ENCODE results near the gene SLC25A5.
"Not testable (repeated sequence)": the region's sequence is repeated elsewhere in the genome, so short reads cannot be mapped to it uniquely, and the experiment has no call there.

SLC25A5 gene

DNA sequence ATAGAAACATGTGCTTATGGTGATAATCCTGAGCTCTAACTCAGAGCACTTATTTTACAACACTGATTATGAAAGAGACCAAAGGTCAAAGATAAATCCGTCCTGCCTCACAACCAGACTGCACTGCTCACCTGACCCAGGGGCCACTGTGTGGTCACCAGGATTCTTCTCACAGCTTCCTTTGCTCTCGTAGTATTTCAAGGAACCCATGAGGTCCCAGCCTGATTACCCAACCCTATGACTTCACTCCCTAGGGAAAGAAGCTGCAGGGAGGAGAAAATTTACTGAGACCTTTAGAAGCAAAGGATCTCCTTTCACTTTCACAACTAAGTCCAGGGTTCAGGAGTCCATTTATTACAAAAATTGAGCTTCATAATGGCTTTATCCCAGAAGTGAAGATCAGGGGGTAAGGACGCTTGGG, 9.6 kb downstream of the SLC25A5 start:
- DNase-seq (ENCODE audit: low spot score): no peak

DNA sequence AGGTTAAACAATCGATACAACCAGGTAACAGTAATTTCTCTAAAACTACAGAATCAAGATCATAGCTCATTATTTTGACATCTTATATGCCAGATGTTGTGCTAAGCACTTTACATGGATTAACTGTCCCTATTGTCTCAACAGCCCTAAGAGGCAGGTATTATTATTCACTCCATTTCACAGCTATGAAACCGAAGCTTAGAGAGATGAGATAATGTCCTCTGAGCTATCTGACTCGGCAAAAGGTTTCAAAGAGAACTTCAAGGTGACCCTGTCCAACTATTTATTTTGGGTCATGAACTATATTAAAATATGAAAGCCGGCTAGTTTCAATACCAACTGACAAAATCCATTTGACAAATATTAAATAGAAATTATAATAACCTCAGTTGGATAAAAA, 10.3 kb downstream of the SLC25A5 start:
- no peak for DNase-seq (ENCODE audit: low spot score)

DNA sequence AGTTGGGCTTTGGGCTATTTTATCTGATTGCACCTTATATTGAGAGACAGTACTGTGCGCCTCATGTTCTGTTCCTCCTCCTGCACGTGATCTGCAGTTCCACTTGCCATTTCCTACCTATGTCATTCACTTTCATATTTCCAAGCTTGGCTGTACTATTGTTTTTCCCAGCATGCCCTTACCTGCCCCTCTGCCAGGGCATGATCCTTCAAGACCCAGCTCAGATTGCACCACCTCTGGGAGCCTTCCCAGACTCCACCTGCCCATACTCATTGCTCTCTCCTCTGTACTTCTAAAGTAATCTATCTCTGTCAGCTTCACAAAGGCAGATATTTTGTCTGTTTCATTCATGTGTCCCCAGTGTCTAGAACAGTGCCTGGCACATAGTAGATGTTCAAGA, 11.6 kb downstream of the SLC25A5 start:
- DNase-seq (ENCODE audit: low spot score): no peak

DNA sequence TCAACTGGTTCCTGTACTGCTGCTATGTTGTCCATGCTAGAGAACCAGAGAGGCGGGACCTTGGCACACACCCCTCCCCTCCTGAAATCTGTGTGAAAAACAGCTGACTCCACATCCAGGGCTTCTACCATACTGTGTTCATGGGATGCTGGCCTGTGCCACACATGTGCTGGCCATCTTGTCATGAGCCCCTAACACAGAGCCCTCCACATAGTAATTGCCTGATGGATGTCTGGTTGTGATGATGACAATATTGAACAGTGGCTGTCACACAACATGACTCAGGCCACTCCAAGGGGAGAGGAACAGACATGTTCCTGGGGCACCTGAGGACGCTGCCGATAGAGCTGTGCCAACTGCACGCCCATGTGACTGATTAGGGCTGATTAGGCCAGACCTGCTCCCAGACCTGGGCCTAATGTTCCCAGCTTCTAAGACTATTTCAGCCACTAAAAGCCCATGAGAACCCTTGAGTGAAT, 13.1 kb downstream of the SLC25A5 start:
- DNase-seq (ENCODE audit: low spot score): no peak

DNA sequence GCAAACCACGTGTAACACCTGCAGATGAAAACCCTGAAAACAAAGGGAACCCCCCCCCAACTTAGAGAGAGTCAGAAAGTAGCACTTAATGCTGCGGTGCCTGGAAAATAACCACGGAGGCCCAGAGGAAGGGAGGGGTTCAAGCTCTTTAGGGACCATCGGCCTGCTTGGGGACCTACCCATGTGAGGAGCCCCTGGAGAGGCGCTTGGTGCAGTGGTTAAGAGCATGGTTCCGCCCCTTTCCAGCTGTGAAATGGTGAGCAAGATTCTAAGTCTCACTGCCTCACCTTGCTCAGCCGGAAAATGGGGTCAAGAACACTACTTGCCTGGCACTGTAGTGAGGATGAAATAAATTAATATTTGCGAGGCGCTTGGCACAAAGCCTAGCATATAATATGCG, 13.8 kb downstream of the SLC25A5 start:
- DNase-seq (ENCODE audit: low spot score): no peak

DNA sequence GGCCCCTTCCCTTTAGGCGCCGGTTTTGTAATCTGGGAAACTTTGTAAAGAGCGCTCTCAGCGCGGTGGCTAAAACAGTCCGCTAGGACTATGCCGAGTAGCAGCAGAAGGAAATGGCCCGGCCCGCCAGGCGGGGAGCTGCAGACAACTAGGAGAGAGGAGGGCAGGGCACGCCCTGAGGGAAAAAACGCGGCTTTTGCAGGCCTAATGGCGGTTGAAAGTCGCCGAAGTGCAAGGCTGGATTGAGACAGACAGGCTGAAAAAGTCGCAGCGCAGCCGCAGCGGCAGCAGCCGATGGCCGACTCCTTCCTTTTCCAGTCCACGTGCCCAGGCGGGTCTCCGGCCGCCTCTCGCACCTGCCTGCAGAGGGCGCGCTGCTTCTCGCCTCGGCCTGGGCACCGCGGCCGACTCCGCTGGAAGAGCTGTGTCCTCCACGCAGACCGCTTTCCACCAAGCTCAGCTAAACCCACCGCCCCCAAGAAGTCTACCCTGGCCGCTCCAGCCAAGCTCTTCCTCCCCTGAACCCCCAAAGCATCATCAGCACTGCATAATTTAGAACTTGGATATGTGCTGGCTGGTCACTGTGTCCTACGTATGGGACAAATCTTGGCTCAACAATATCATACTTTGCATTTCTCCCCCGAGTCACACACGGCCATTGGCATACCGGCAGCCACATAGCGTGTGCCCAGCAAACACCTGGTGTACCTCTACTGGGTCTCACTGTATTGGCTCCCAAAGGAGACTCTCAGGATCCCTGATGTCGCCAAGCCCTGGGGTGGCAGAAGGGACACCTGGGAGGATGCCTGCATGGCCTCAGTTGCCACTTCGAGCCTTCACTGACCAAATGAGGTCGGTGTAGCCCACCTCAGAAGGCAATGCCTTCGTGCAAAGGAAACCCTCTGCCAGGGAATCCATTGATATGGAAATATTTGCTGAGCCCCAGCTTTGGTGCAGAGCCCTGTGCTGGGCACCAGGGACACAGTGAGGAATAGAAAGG, 14.5 kb downstream of the SLC25A5 start:
- DNase-seq (ENCODE audit: low spot score): peak; percentile 70

DNA sequence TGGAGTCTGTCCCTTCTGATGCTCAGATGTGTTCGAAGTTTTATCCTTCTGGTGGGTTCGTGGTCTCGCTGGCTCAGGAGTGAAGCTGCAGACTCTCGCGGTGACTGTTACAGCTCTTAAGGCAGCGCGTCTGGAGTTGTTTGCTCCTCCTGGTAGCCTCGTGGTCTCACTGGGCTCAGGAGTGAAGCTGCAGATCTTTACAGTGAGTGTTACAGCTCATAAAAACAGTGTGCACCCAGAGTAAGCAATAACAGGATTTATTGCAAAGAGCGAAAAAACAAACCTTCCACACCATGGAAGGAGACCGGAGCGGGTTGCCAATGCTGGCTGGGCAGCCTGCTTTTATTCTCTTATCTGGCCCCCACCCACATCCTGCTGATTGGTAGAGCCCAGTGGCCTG, 18.5 kb downstream of the SLC25A5 start:
- DNase-seq (ENCODE audit: low spot score): no peak

DNA sequence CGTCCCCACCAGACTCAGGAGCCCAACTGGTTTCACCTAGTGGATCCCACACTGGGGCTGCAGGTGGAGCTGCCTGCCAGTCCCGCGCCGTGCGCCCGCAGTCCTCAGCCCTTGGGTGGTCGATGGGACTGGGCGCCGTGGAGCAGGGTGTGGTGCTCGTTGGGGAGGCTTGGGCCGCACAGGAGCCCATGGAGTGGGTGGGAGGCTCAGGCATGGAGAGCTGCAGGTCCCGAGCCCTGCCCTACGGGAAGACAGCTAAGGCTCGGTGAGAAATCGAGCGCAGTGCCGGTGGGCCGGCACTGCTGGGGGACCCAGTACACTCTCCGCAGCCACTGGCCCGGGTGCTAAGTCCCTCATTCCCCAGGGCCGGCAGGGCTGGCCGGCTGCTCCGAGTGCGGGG, 19.5 kb downstream of the SLC25A5 start:
- not testable (repeated sequence) for DNase-seq (ENCODE audit: low spot score)

DNA sequence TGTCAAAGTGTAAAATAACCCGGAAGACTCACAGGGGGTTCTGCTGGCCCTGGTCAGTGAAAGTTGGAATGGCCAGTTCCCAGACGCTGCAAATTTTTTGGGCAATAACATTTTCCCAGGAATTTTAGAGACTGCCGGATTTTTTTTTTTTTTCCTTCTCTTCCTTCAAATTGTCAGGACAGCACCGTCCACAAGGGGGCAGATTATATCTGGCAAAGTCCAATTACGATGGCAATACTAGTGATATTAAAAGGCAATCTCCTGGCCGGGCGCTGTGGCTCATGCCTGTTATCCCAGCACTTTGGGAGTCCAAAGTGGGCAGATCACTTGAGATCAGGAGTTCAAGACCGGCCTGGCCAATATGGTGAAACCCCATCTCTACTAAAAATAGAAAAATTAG, 20.5 kb downstream of the SLC25A5 start:
- DNase-seq (ENCODE audit: low spot score): peak; percentile 25

DNA sequence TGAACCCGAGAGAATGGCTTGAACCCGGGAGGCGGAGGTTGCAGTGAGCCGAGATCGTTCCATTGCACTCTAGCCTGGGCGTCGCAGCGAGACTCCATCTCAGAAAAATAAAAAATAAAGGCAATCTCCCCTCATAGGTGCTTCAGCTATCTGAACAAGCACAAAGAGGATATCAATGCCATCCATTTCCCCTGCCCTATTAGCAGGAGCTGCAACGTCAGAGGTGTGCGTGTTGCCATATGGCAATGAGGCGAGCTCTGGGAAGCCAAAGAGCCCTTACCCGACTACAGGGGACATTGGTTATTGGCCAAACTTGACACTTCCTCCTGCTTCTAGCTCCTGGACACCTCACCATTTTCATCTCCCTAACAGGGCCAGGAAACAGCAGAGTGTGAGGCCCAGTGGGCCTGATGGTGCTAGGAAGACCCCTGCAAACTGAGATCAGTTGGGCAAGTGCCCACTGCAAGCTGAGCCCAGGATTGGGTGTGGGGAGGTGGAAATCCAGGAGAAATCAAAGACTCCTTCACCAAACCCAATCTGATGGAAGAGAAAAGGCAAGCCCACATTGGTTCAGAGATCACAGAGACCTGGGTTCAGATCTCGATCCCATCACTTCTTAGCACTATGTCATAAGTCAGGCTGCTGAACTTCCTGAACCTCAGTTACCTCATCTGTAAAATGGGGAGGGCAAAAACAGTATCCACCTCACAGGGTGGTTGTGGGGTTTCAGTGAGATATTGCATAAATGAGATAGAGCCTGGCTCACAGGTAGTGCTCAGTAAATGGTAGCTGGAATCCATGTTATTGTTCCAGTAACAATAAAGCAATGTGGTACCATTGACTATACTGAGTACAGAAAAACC, 21.2 kb downstream of the SLC25A5 start:
- DNase-seq (ENCODE audit: low spot score): no peak

DNA sequence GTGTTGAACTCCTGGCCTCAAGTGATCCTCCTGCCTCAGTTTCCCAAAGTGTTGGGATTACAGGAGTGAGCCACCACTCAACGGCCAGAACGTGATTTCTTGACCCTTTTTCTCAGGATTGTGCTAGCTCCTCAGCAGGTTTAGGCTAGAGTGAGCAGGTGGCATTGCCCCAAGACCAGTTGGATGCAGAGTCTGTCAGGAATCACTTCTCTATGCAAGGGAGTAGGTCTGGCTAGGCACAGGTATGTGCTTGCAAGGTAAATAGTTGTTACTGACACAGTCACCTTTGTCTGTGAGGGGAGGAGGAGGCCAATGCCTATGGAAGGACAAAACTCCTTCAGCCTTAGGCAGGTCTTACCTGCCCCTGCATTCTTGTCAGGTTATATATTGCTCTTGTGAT, 24.2 kb downstream of the SLC25A5 start:
- no peak for DNase-seq (ENCODE audit: low spot score)

DNA sequence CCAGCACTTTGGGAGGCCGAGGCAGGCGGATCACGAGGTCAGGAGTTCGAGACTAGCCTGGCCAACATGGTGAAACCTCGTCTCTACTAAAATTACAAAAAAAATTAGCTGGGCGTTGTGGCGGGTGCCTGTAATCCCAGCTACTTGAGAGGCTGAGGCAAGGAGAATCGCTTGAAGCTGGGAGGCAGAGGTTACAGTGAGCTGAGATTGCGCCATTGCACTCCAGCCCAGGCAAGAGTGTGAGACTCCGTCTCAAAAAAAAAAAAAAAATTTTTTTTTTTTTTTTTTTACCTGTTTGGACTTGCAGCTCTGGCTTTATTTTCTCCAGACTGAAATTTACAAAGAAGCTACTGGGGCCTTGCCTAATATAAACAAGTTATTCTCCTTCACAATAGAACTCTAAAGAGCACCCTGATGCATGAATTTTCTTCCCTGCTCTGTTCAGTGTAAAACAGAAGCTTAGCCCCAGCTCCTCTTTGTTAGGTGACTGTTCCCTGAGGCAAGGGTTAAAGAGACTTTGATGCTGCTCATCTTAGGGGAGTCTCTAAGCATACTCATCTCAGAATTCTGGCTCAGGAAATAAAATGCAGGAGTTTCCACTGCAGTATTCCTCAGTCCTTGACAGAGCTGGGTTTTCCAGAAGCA, 25.7 kb downstream of the SLC25A5 start:
- DNase-seq (ENCODE audit: low spot score): not testable (repeated sequence)

DNA sequence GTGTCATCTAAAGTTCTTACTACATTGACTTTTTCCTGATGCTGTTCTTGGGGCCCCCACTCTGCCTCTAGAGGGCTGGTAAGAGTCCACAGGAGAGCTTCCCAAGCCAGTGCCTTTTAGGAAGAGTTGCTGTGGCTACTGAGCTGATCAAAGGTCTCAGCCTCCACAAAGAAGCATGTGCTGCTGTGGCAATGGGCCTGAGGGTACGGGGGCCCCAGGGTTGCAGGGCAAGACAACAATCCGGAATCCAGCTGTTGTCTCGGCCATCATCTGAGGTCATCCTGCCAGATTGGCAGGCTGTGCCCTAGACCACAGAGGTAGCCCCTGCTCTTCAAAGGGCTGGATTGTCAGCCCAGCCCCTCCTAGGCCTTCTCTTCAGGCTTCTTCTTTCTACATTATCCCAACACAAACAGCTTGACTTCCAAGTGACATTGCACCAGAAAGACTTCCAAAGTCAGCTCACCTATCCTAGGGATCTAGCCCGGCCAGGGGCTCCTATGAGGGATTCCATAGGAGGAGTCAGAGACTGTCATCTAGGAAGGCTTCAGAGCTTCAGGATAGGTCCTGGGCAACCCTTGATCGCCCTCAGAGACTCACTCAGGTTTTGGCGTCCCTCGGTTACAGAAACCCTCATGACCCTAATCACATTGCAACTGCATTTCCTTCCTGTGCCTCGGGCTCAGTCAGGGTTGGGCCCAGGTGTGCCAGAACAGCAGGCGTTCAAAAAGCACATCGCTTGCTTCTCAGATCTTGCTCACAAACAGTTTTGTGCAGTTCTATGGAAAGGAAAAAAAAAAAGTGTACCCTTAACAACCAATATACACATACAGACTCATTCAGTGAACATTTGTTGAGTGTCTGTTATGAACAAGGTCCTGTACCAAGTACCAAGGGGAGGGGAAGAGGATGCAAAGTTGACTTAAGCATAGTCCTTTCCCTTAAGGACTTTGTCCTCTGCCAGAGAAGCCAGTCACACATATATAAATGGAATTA, 27.8 kb downstream of the SLC25A5 start:
- no peak for DNase-seq (ENCODE audit: low spot score)

DNA sequence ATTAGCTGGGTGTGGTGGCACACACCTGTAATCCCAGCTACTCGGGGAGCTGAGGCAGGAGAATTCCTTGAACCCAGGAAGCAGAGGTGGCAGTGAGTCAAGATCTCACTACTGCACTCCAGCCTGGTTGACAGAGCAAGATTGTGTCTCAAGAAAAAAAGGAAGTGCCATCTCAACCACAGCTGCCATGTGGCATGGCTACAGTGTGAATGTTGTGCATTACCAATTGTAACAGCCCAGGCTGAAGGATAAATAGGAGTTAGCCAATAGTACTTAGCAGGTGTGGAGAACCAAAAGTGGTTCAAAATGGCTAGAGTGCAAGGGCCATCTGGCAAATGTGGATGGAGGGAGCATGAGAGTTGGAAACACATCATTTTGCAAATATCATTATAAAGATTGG, 28.9 kb downstream of the SLC25A5 start:
- no peak for DNase-seq (ENCODE audit: low spot score)

DNA sequence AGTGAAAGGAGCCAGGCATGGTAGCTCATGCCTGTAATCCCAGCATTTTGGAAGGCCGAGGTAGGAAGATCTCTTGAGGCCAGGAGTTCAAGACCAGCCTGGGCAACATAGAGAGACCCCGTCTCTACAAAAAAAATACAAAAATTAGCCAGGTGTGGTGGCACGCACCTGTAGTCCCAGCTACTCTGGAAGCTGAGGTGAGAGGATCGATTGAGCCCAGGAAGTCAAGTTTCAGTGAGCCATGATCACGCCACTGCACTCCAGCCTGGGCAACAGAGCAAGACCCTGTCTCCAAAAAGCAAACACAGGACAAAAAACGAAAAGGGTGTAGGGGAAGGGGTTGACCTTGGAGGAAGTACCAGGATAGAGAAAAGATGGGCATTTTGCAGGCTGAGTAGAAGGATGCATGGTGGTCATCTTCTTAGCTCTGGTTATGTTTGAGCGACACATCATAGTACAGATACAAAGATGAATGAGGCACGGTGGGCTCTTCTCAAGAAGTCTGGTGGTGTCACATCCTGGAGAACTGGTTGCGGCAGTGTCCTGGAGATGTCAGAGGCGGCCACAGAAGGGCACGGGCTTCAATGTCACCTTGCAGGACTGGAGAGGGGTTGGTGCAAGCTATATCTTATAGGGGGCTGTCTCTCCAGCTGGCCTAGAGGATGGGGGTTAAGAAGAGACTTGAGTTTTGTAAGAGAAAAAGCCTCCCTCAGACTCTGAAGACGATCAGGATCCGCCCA, 32.0 kb downstream of the SLC25A5 start:
- no peak for DNase-seq (ENCODE audit: low spot score)

DNA sequence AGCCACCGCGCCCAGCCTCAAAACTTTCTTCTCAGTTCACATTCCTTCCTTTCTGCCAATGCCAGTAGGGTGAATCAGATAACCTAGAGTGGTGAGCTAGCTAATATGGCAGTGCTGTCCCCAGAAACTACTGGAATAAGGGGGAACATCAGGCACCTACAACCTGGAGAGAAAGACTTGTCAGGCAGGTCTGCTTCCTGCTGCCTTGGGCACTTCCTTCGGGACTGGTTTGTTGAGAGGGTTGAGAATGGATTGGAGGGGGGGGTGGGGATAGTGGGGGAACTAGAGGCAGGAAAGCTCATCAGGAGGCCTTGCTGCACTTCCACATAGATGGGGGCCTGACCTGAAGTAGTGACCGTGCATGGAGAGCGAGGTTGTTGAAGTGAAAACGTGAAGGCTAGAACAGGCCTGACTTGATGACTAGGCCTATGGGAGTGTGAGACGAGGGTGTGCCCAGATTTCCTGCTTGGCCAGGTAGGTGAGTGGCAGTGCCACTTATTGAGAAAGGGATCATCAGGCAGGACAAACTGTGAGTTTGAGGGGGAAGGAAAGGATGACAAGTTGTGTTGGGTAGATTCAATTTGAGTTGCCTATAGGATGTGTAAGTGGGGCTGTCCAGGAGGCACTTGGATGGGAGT, 33.4 kb downstream of the SLC25A5 start:
- no peak for DNase-seq (ENCODE audit: low spot score)

DNA sequence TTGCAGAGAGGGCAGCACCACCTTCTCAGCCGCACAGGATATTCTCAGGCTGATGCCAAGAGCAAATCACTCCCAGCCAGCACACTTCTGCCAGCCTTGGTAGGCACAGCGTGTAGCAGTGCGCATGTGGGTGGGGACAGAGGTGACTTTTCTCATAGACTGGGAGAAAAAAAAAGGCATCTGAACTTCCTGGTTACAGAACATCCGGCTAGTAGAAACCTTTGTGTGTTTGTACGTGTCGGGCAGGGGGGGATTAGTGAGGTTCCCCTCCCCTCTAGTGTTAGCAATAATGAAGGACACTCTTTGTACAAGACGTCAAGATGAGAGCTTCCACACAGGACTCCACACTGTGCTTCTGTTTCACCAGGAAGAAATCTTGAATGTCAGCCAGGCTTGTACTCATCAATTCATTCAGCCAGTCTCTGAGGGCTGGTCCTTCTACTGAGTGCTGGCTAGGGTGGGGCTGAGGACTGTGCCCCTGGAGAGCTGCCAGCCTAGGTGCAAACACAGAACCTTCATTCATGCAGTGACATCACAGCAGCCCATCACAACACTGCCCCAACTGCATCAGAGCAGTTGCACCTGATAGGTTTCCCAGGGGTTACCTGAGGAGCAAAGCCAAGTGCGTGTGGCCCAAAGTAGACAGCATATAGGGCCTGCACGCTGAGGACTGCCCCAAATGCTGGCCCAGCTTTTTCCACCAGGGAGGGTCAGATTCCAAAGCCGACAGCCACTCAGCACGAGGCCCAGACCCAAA, 34.7 kb downstream of the SLC25A5 start:
- no peak for DNase-seq (ENCODE audit: low spot score)

DNA sequence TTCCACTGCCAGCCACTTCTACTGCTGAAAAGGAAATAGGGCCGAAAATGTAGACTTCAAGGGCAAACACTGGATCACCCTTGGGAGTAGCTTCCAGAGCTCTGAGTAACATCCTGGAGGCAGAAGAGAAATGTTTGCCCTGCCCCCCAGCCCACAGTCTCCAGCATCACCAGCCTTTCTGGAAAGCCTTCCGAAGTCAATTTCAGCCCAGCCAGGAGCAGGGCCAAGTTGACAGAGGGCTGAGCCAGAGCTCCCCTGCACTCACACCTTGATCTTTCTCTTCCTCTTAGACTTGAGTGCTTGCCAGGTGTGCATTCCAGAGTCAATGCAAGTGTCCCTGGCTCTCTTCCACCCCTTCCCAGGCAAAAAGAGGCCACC, 35.2 kb downstream of the SLC25A5 start:
- no peak for DNase-seq (ENCODE audit: low spot score)

DNA sequence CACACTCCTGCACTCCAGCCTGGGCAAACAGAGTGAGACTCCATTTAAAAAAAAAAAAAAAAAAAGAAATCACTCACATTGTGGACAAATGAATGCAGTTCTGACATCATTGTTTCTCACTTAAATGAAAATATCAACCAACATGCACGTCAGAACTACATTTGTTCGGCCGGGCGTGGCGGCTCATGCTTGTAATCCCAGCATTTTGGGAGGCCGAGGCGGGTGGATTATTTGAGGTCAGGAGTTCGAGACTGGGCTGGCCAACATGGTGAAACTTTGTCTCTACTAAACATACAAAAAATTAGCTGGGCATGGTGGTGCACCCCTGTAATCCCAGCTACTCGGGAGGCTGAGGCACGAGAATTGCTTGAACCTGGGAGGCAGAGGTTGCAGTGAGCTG, 36.9 kb downstream of the SLC25A5 start:
- not testable (repeated sequence) for DNase-seq (ENCODE audit: low spot score)

Measured in activated CD4-positive, alpha-beta T cell treated with anti-CD3 and anti-CD28 coated beads, Interleukin-2, Interleukin-4, amounts not matched to agents 100 ng/mL and 50 ng/mL, durations not matched to agents 16 hours and 8 hours (primary cell).